HepG2 (cell line): ENCODE data around the gene IQGAP2. TPM values are rescaled to one million over a fixed set of nuclear protein-coding genes. Genes with fewer than 3 reads are reported as not detected.
A peak's percentile ranks its signal among the peaks of the same experiment; 100 is the strongest.

Source experiments
- ATM ChIP-seq: fragments of 450-650 bp; IDR thresholded peaks from 2 replicates; pipeline ENCODE4 v1.7.1; 2017; ENCODE audit warnings: mild to moderate bottlenecking, borderline replicate concordance
- DMTF1 ChIP-seq: sonication (generic); formaldehyde crosslinking; IDR thresholded peaks from 2 replicates; pipeline ENCODE4 v1.4.0; 2020; ENCODE audit warnings: mild to moderate bottlenecking, missing genetic modification reagents
- ETV6 ChIP-seq: sonication (generic); formaldehyde crosslinking; conservative IDR thresholded peaks from 2 replicates; pipeline ENCODE4 v1.4.0; 2020; ENCODE audit warnings: missing genetic modification reagents
- HDAC6 ChIP-seq: fragments of 200-600 bp; sonication (generic); IDR thresholded peaks from 2 replicates; pipeline ENCODE4 v1.7.0; 2017; ENCODE audit warnings: mild to moderate bottlenecking, antibody characterized with exemption, low read length, low read depth
- ISL2 ChIP-seq: sonication (generic); formaldehyde crosslinking; IDR thresholded peaks from 2 replicates; pipeline ENCODE4 v1.5.0; 2020; ENCODE audit warnings: missing genetic modification reagents
- KDM1A ChIP-seq: IDR thresholded peaks from 2 replicates; pipeline ENCODE4 v1.6.1; 2016; ENCODE audit warnings: missing compliant biosample characterization
- MTF2 ChIP-seq: sonication (generic); formaldehyde crosslinking; IDR thresholded peaks from 2 replicates; pipeline ENCODE4 v1.5.0; 2020; ENCODE audit warnings: missing genetic modification reagents, borderline replicate concordance
- NCOA5 ChIP-seq: sonication (generic); formaldehyde crosslinking; IDR thresholded peaks from 2 replicates; pipeline ENCODE4 v1.4.0; 2020; ENCODE audit warnings: missing genetic modification reagents
- NFKB2 ChIP-seq: sonication (generic); formaldehyde crosslinking; IDR thresholded peaks from 2 replicates; pipeline ENCODE4 v1.4.0; 2020; ENCODE audit warnings: missing genetic modification reagents, borderline replicate concordance
- NR1H2 ChIP-seq: sonication (generic); formaldehyde crosslinking; IDR thresholded peaks from 2 replicates; pipeline ENCODE4 v1.8.1; 2022; ENCODE audit warnings: low read depth, missing genetic modification reagents, borderline replicate concordance
- NR2F2 ChIP-seq: IDR thresholded peaks from 2 replicates; pipeline ENCODE4 v1.6.1; 2012; ENCODE audit warnings: low read depth, inconsistent platforms, borderline replicate concordance
- RELA ChIP-seq: sonication (generic); formaldehyde crosslinking; IDR thresholded peaks from 2 replicates; pipeline ENCODE4 v1.4.0; 2020; ENCODE audit warnings: missing genetic modification reagents
- TAF1 ChIP-seq: sonication (generic); formaldehyde crosslinking; IDR thresholded peaks from 2 replicates; pipeline ENCODE4 v1.4.0; 2020; ENCODE audit warnings: missing genetic modification reagents
- TGIF2 ChIP-seq: IDR thresholded peaks from 2 replicates; pipeline ENCODE4 v1.6.1; 2016; ENCODE audit warnings: control low read depth, missing compliant biosample characterization
- THRA ChIP-seq: sonication (generic); formaldehyde crosslinking; IDR thresholded peaks from 2 replicates; pipeline ENCODE4 v1.4.0; 2020; ENCODE audit warnings: missing genetic modification reagents, borderline replicate concordance
- ZC3H4 ChIP-seq: sonication (generic); formaldehyde crosslinking; IDR thresholded peaks from 2 replicates; pipeline ENCODE4 v1.4.0; 2020; ENCODE audit warnings: missing genetic modification reagents, borderline replicate concordance
- ZFP62 ChIP-seq: sonication (generic); formaldehyde crosslinking; IDR thresholded peaks from 2 replicates; pipeline ENCODE4 v1.4.0; 2020; ENCODE audit warnings: missing genetic modification reagents
- ZNF318 ChIP-seq: sonication (generic); formaldehyde crosslinking; IDR thresholded peaks from 2 replicates; pipeline ENCODE4 v1.4.0; 2020; ENCODE audit warnings: mild to moderate bottlenecking, missing genetic modification reagents
- ZNF530 ChIP-seq: sonication (generic); formaldehyde crosslinking; IDR thresholded peaks from 2 replicates; pipeline ENCODE4 v1.5.0; 2020; ENCODE audit warnings: low read depth, mild to moderate bottlenecking, missing genetic modification reagents
- ZNF589 ChIP-seq: sonication (generic); formaldehyde crosslinking; conservative IDR thresholded peaks from 2 replicates; pipeline ENCODE4 v1.8.0; 2022; ENCODE audit warnings: mild to moderate bottlenecking, moderate library complexity, missing genetic modification reagents
- polyA plus RNA-seq, 8 experiments: library from polyadenylated mRNA; depleted of rRNA in 3 of 8; stranded (reverse) in 7 of 8; unstranded in 1 of 8; fragments of >200 nt; fragmentation: Illumina TruSeq in 4 of 8; extraction: Trizol in 4 of 8; gene quantifications; 2 replicates each; pipeline versions ENCODE4 v1.2.1 to v1.2.3, GENCODE V29; 2011 to 2016; ENCODE audit warnings: low read depth in 4 of 8, missing spikeins in 1 of 8, mixed read lengths in 1 of 8; ENCODE audit not compliant: insufficient read depth in 1 of 8
- total RNA-seq, 5 experiments: library from RNA; depleted of rRNA; stranded (reverse); fragments of >200 nt; fragmentation: Illumina TruSeq; extraction: Trizol; gene quantifications; 2 replicates each; pipeline ENCODE4 v1.2.3, GENCODE V29; 2016; ENCODE audit warnings: low read depth in 1 of 5

The IQGAP2 gene
- total and polyA plus RNA-seq, 2 of the 13 experiments (the other 11 are each of a cell fraction or from before 2014, with no cell fraction given) = 35.2 to 83.3 TPM

GRCh38 chr5:76493190-76493837 is 90.2 kb downstream of the IQGAP2 start (continued):
- TF ChIP-seq THRA (CRISPR knock-in tag) = peak; percentile 50; the same call in 1 of the 2 replicates
- no peak for TF ChIP-seq ZNF318 (CRISPR knock-in tag)
- no peak for TF ChIP-seq NFKB2 (CRISPR knock-in tag)
- no peak for TF ChIP-seq ZC3H4 (CRISPR knock-in tag)
- no peak for TF ChIP-seq ZNF530 (CRISPR knock-in tag)
- no peak for TF ChIP-seq DMTF1 (CRISPR knock-in tag)
- TF ChIP-seq NCOA5 (CRISPR knock-in tag) = no peak
- no peak for TF ChIP-seq NR1H2
- TF ChIP-seq ISL2 (CRISPR knock-in tag) = no peak; the same call in 1 of the 2 replicates
- TF ChIP-seq RELA (CRISPR knock-in tag) = no peak
- TF ChIP-seq ETV6 = no peak
- no peak for TF ChIP-seq MTF2
- TF ChIP-seq TAF1 (CRISPR knock-in tag) = no peak
- no peak for TF ChIP-seq ZFP62
- TF ChIP-seq ATM = no peak
- no peak for TF ChIP-seq HDAC6
- TF ChIP-seq NR2F2 = peak; percentile 97
- no peak for TF ChIP-seq ZNF589
- no peak for TF ChIP-seq TGIF2 (CRISPR knock-in tag)
- TF ChIP-seq KDM1A (CRISPR knock-in tag) = no peak
